Endothelial cell of umbilical vein (primary cell): ENCODE data around the gene DIP2C. TPM values are rescaled to one million over a fixed set of nuclear protein-coding genes. Genes with fewer than 3 reads are reported as not detected.

Source experiments
- BruUV-seq: library from RNA; stranded (reverse); fragments of 400-500 nt; replicated peaks from 2 replicates; lab custom pipeline; 2021; lab: Mats Ljungman, UMichigan
- CTCF ChIA-PET: fragments of 300-600, 350-600 bp; sonication (Branson Sonifier 250); formaldehyde crosslinking; loops from one replicate; lab custom pipeline; 2021; ENCODE audit warnings: antibody characterized with exemption, inconsistent platforms; lab: Charles Lee
- POLR2A ChIA-PET: fragments of 300-600, 350-600 bp; sonication (Branson Sonifier 250); formaldehyde crosslinking; loops from one replicate; lab custom pipeline; 2021; ENCODE audit warnings: antibody characterized with exemption, inconsistent platforms; lab: Charles Lee
- DNase-seq: peaks from one replicate; pipeline ENCODE4 v3.0.0-alpha.2; 2011; ENCODE audit warnings: low read depth, low spot score
- FAIRE-seq: peaks from 2 replicates; lab custom pipeline; 2011; peaks lifted over from hg19 to GRCh38; lab: Jason Lieb, UNC
- H2AFZ ChIP-seq: 2 replicates; pipeline ENCODE4 v1.6.0; 2012; ENCODE audit warnings: low read depth, low read length, control low read depth, inconsistent platforms
- H3K27ac ChIP-seq: 2 replicates; pipeline ENCODE4 v1.5.1; 2011; ENCODE audit warnings: low read depth, mild to moderate bottlenecking, control low read depth, low read length, moderate library complexity; ENCODE audit not compliant: insufficient read depth
- H3K27me3 ChIP-seq, 2 experiments: 2 replicates each; pipeline versions ENCODE4 v1.6.0 to v1.6.1; 2011; ENCODE audit warnings: low read length in 2 of 2, mixed read lengths in 1 of 2; ENCODE audit not compliant: control insufficient read depth in 2 of 2, insufficient read depth in 2 of 2
- H3K36me3 ChIP-seq, 2 experiments: 2 replicates in 1 of 2; 3 replicates in 1 of 2; pipeline ENCODE4 v1.5.1; 2011; ENCODE audit warnings: low read length in 2 of 2, mild to moderate bottlenecking in 1 of 2, moderate library complexity in 1 of 2; ENCODE audit not compliant: control insufficient read depth in 2 of 2, insufficient read depth in 2 of 2; ENCODE audit errors: extremely low read depth in 1 of 2
- H3K4me1 ChIP-seq: 3 replicates; pipeline ENCODE4 v1.5.1; 2011; ENCODE audit warnings: mild to moderate bottlenecking, low read length; ENCODE audit not compliant: control insufficient read depth, insufficient read depth; ENCODE audit errors: extremely low read depth
- H3K4me2 ChIP-seq: 2 replicates; pipeline ENCODE4 v1.6.1; 2011; ENCODE audit warnings: low read length, control low read depth, mixed read lengths; ENCODE audit not compliant: insufficient read depth
- H3K4me3 ChIP-seq, 3 experiments: fragments of 200-600 bp in 1 of 3; sonication (generic), shearing (Covaris generic) in 1 of 3; replicated peaks in 1 of 3; 2 replicates each; pipeline ENCODE4 v1.5.1; 2011 to 2016; ENCODE audit warnings: control low read depth in 3 of 3, low read length in 3 of 3, mild to moderate bottlenecking in 2 of 3, inconsistent platforms in 1 of 3, low read depth in 1 of 3, moderate library complexity in 1 of 3; ENCODE audit not compliant: insufficient read depth in 1 of 3
- H3K79me2 ChIP-seq: 2 replicates; pipeline ENCODE4 v1.6.0; 2012; ENCODE audit warnings: low read length, inconsistent platforms; ENCODE audit not compliant: control insufficient read depth, insufficient read depth
- H3K9ac ChIP-seq: replicated peaks from 2 replicates; pipeline ENCODE3; 2011; ENCODE audit warnings: low read length, control low read depth; ENCODE audit not compliant: insufficient read depth; ENCODE audit errors: extremely low read depth
- H3K9me1 ChIP-seq: replicated peaks from 3 replicates; pipeline ENCODE4 v1.6.0; 2011; ENCODE audit warnings: mild to moderate bottlenecking, low read length; ENCODE audit not compliant: control insufficient read depth, insufficient read depth; ENCODE audit errors: extremely low read depth
- H3K9me3 ChIP-seq: replicated peaks from 2 replicates; pipeline ENCODE4 v1.5.1; 2012; ENCODE audit warnings: low read length, inconsistent platforms; ENCODE audit not compliant: control insufficient read depth, insufficient read depth
- H4K20me1 ChIP-seq: replicated peaks from 2 replicates; pipeline ENCODE3; 2011; ENCODE audit warnings: mild to moderate bottlenecking, low read length; ENCODE audit not compliant: control insufficient read depth, insufficient read depth; ENCODE audit errors: extremely low read depth
- CTCF ChIP-seq, 2 donors: IDR thresholded peaks; 1 replicate in 1 of 2; 2 replicates in 1 of 2; pipeline ENCODE4 v1.5.1; 2011; ENCODE audit warnings: low read length in 2 of 2, mild to moderate bottlenecking in 2 of 2, moderate library complexity in 2 of 2, control low read depth in 1 of 2, inconsistent platforms in 1 of 2, low read depth in 1 of 2; ENCODE audit not compliant: insufficient read depth in 1 of 2; ENCODE audit errors: extremely low read depth in 1 of 2
- EZH2 ChIP-seq: IDR thresholded peaks from 2 replicates; pipeline ENCODE4 v1.6.1; 2012; ENCODE audit warnings: borderline replicate concordance, low read depth, mild to moderate bottlenecking, moderate library complexity, low read length, inconsistent platforms; ENCODE audit not compliant: severe bottlenecking
- FOS ChIP-seq: IDR thresholded peaks from 2 replicates; pipeline ENCODE4 v1.6.1; 2011; ENCODE audit warnings: mild to moderate bottlenecking, low read length, moderate library complexity, borderline replicate concordance; ENCODE audit not compliant: insufficient read depth
- GATA2 ChIP-seq: IDR thresholded peaks from 2 replicates; pipeline ENCODE4 v1.7.0; 2011; ENCODE audit warnings: low read depth, mild to moderate bottlenecking, moderate library complexity, mixed read lengths, low read length; ENCODE audit not compliant: insufficient read length, insufficient read depth
- JUN ChIP-seq: IDR thresholded peaks from 2 replicates; pipeline ENCODE4 v1.6.1; 2011; ENCODE audit warnings: borderline replicate concordance, low read depth; ENCODE audit not compliant: insufficient read length, insufficient read depth
- MAX ChIP-seq: IDR thresholded peaks from 2 replicates; pipeline ENCODE4 v1.6.1; 2011; ENCODE audit not compliant: insufficient read depth, insufficient read length
- MYC ChIP-seq: IDR thresholded peaks from one replicate; pipeline ENCODE4 v1.6.1; 2011; ENCODE audit warnings: mild to moderate bottlenecking, low read depth, low read length
- POLR2A ChIP-seq: IDR thresholded peaks from 2 replicates; pipeline ENCODE4 v1.6.1; 2012; ENCODE audit warnings: low read depth, mild to moderate bottlenecking, control low read depth, low read length
- POLR2AphosphoS5 ChIP-seq: IDR thresholded peaks from 2 replicates; pipeline ENCODE4 v1.6.1; 2012; ENCODE audit warnings: low read depth, mild to moderate bottlenecking, control low read depth, low read length, moderate library complexity; ENCODE audit not compliant: insufficient read depth
- dilution Hi-C: fragments of 300-500 bp; cut with MboI; formaldehyde crosslinking; loops from one replicate; pipeline ENCODE4 v1.15.0; 2019; ENCODE audit warnings: low sequenced_read_pairs; ENCODE audit not compliant: extremely low pct_ligation_motif_present
- intact Hi-C: fragments of 100-400 bp; cut with micrococcal nuclease; formaldehyde crosslinking; loops from one replicate; pipeline ENCODE4 v1.10.0; 2022
- polyA plus RNA-seq, 4 experiments: library from polyadenylated mRNA; depleted of rRNA in 3 of 4; stranded (reverse) in 3 of 4; unstranded in 1 of 4; fragments of >200 nt; gene quantifications; 2 replicates each; pipeline versions ENCODE4 v1.2.1 to v1.2.3, GENCODE V29; 2011 to 2012; ENCODE audit warnings: missing spikeins in 1 of 4
- total RNA-seq: library from RNA; stranded (reverse); gene quantifications from 2 replicates; pipeline ENCODE4 v1.2.3, GENCODE V29; 2021

DIP2C gene
- total and polyA plus RNA-seq, 2 donors (not counting 3 experiments of a cell fraction or from before 2014, with no cell fraction given): 3.6 to 10.7 TPM

DNA sequence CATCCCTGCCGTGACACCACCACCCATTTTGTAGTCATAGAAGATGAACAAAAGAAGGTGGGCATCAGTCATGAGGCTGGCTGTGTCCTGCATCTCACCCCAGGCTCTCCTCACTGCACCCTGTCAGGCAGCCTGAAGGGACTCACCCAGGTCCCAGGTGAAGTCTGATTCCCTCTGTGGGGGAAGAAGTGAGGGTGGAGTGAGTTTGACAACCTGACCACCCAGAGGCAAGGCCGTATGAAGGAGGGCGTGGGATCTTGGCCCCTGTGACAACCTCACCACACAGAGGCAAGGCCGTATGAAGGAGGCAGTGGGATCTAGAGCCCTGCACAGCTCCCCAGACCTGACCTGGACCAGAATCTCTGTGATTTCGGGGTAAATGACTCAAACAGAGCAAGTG lies 152.5 kb downstream of the DIP2C start:
- no peaks in the 10 kb centered on the region for H3K4me1 ChIP-seq
- no TSS peak for BruUV-seq
- H3K9ac ChIP-seq: no peak overlapping the region
- no peaks in the 10 kb centered on the region for H3K36me3 ChIP-seq
- FAIRE-seq (no peak), DNase-seq (no peak)
- H4K20me1 ChIP-seq: no peaks in the 10 kb centered on the region
- TF ChIP-seq CTCF (IDR thresholded peaks at IDR 0.05; ENCODE audit: extremely low read depth in 1 of 2, insufficient read depth in 1 of 2, low read depth in 1 of 2, low read length in 2 of 2): no peak
- no peak for TF ChIP-seq FOS
- TF ChIP-seq POLR2AphosphoS5: no peak
- no peak for TF ChIP-seq POLR2A
- no peak for TF ChIP-seq MYC
- no peak for TF ChIP-seq JUN
- no peak for TF ChIP-seq EZH2
- TF ChIP-seq MAX: no peak
- TF ChIP-seq GATA2: no peak
- dilution Hi-C loops (no loop called here), intact Hi-C loops (no loop called here)
- H3K9me3 ChIP-seq: no peaks in the 10 kb centered on the region
- no peaks in the 10 kb centered on the region for H3K9me1 ChIP-seq
- H3K4me2 ChIP-seq: no peak overlapping the region
- no peak overlapping the region for H3K4me3 ChIP-seq
- no peaks in the 10 kb centered on the region for H3K79me2 ChIP-seq
- ChIA-PET CTCF (interaction anchor here (1.1 kb wide), 1 partner anchor 8 kb away, joined by 3 read pairs; no protein-coding TSS in a partner anchor), POLR2A (no interaction called here)
- H2AFZ ChIP-seq: no peak overlapping the region
- no peak overlapping the region for H3K27ac ChIP-seq
- no peaks in the 10 kb centered on the region for H3K27me3 ChIP-seq
